Ishikawa (cell line): ENCODE results near the gene FAM111A.

Experiments used
- CEBPB ChIP-seq: IDR thresholded peaks from 2 replicates; pipeline ENCODE4 v1.6.1; 2012
- EGR1 ChIP-seq: IDR thresholded peaks from 2 replicates; pipeline ENCODE4 v1.6.1; 2012
- EP300 ChIP-seq: IDR thresholded peaks from 2 replicates; pipeline ENCODE4 v1.6.1; 2012; ENCODE audit warnings: borderline replicate concordance
- FOXM1 ChIP-seq: IDR thresholded peaks from 2 replicates; pipeline ENCODE4 v1.6.1; 2012; ENCODE audit warnings: low read depth, borderline replicate concordance
- MAX ChIP-seq: IDR thresholded peaks from 2 replicates; pipeline ENCODE4 v1.6.1; 2012
- NFIC ChIP-seq: IDR thresholded peaks from 2 replicates; pipeline ENCODE4 v1.6.1; 2012
- RAD21 ChIP-seq: IDR thresholded peaks from 2 replicates; pipeline ENCODE4 v1.6.1; 2012; ENCODE audit warnings: low read depth
- REST ChIP-seq: IDR thresholded peaks from 2 replicates; pipeline ENCODE4 v1.6.1; 2012; ENCODE audit warnings: low read depth, mild to moderate bottlenecking
- TAF1 ChIP-seq: IDR thresholded peaks from 2 replicates; pipeline ENCODE4 v1.6.1; 2012; ENCODE audit warnings: low read depth, mild to moderate bottlenecking
- TCF12 ChIP-seq: IDR thresholded peaks from 2 replicates; pipeline ENCODE4 v1.6.1; 2012; ENCODE audit warnings: low read depth
- TEAD4 ChIP-seq: IDR thresholded peaks from 2 replicates; pipeline ENCODE4 v1.6.1; 2012
- USF1 ChIP-seq: IDR thresholded peaks from 2 replicates; pipeline ENCODE4 v1.6.1; 2012
- YY1 ChIP-seq: IDR thresholded peaks from 2 replicates; pipeline ENCODE4 v1.6.1; 2012; ENCODE audit warnings: low read depth
- ZBTB7A ChIP-seq: IDR thresholded peaks from 2 replicates; pipeline ENCODE4 v1.6.1; 2012; ENCODE audit warnings: low read depth

GRCh38 chr11:59145534-59145933 lies 2.9 kb downstream of the FAM111A start:
- TF ChIP-seq CEBPB (no peak), REST (no peak), TAF1 (no peak), MAX (no peak), FOXM1 (no peak), TCF12 (no peak), EGR1 (no peak), RAD21 (no peak), ZBTB7A (no peak), EP300 (no peak), YY1 (no peak), NFIC (no peak), USF1 (no peak), TEAD4 (no peak)
